Stimulated activated CD8-positive, alpha-beta memory T cell treated with anti-CD3 and anti-CD28 coated beads, Interleukin-7, amount 100 ng/mL, for 24 hours (primary cell): Measurements from ENCODE around the gene NLK.
"Not testable (repeated sequence)": the region's sequence is repeated elsewhere in the genome, so short reads cannot be mapped to it uniquely, and the experiment has no call there.

Experiments used
- DNase-seq: peaks from one replicate; pipeline ENCODE4 v3.0.0-alpha.2; 2020; ENCODE audit warnings: low read depth

The NLK gene

DNA sequence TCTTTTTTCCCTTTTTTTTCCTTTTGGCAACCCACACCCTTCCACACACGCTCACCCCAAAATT is at the start of gene NLK:
TSS of gene NLK (plus strand) at position 21 of the 64 bp plus-strand sequence. CDS start 197 bp downstream, outside the sequence.
- no peak for DNase-seq

DNA sequence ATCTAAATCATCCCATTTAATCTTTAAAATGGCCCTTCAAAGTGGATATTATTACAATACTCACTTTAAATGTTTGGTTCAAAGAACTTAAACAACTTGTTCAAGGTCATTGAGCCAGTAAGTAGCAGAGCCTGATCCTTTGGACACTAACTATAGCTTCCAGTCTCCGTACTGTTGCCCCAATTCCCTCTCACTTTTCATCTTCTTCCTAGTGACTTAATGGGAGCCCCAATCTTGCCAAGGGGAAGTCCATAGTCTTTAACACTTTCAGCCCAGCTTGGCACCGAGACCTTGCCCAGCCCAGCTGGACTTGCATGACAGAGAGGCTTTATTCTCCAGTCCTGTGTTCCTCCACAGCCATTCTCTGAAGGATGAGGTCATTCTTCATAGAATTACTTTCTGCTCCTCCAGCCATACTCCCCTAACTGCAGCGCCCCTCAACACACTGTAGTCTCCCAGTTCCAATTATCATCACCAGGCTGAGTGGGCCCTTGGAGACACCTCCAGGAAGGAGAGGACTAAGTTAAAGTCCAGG is 49.2 kb upstream of the NLK start:
- no peak for DNase-seq

DNA sequence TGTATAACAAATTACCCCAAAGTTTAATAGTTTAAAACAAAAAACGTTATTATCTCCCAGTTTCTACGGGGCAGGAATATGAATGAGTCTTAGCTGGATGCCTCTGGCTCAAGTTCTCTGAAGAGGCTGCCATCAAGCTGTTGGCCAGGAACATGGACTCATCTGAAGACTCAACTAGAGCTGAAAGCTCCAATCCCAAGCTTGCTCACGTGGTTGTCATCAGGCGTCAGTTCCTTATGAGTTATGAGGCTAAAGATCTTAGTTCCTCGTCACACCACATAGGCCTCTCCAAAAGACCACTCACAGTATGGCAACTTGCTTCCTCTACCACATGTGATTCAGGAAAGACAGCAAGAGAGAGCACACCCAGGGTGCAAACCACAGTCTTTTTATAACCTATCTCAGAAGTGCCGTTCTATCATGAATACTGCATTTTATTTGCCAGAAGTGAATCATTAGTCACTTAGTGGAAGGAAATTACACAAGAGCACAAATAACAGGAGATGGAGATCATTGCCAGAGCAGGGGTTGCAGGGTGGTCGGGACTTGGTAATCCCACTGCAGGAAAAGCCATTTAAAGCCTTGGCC is 48.7 kb upstream of the NLK start:
- DNase-seq: no peak

DNA sequence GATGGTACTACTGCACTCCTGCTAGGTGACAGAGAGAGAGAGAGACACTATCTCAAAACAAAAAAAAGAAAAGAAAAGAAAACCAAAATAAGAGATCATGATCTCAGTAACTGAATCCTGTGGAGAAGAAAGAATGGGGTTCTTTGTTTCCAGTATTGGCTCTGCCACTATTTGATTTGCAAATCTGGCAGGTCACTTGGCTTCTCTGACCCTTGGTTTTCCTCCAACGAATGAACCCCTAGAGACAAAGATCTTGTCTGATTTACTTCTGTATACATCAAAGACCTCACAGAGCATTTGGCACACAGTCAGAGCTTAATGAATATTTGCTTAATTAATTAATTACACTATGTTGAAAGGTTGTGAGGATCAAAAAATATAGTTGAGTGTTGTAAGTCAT is 47.9 kb upstream of the NLK start:
- DNase-seq: no peak

DNA sequence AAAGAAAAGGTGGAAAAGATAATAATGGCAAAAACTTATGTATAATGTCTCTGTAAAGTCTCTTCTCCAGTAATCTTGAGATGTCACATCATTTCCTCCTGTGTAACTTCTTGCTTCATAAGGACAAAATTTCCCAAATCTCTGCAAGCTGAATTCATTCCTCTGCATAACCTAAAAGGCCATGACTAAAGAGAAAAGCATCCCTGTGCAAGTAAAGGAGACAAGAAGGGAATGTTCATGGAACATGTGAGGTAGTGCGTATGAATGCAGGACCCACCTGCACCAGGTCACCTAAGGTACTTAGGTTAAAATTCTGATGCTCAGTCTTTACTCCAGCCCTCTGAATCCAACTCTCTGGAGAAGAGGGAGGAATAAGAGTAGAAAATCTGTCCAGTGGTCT is 46.9 kb upstream of the NLK start:
- no peak for DNase-seq

DNA sequence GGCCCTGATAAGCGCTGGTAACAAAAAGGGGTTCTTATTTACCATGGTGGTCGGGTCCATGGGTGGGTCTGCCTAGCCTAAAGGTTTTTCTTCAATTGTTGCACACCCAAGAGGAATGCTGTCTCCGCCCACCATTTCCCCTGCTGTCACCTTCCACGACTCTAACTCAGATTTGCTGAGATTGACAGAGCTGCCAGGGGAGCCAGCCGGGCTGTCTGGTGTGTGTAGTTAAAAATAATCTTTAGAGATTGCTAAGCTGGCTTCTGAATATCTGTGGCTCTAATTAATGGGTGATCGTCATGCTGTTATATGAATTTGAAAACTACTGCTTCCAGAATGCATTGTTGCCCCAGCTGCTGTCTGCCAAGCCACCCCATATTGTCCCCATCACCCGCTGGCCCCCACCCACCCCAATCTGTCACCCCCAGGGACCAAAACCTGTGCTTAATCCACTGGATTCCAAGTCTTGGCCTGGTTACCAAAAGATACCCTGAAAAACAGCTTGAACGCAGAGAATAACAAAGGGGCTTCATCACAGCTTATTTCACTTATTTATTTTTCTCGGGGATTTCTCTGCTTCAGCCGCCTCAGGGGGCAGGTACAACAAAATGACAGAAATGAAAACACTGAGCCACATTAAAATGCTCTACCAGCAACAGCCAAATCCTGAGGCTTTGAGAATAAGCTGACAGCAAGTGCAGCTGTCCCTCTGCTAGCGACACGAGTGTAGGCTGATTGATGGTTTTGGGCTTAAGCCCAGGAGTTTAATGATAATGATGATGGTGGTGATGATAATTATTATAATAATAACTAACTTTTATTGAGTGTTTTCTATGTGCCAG is 46.1 kb upstream of the NLK start:
- DNase-seq: no peak

DNA sequence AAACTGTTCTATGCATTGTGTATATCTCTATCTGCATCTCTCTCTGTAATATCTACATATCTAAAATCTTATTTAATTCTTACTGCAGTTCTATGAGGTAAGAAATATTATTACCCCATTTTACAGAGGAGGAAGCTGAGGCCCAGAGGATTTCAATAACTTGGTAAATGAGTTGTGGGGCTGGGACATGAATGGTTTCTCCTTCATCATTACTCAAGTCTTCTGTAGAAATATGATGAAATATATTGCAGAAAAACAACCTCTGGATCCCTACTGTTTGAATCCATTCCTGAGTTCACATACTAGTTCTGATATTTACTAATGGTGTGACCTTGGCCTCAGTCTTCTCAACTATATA is 45.5 kb upstream of the NLK start:
- no peak for DNase-seq

DNA sequence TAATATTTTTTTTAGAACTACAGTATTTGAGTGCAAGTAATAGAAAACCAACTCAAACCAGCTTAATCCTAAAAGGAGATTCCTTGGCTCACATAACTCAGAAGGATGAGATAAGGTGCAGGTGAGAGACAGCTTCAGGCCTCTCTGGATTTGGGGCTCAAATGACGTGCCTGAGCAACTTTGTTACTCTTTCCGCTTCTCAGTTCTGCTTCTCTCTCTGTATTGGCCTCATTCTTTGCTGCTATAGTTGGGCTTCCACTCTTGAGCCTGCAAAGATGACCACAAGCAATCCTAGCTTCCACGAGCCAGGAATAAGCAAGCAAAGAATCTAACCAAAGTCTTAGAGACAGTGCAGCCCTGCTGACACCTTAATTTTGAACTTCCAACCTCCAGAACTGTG is 45.0 kb upstream of the NLK start:
- DNase-seq: no peak

DNA sequence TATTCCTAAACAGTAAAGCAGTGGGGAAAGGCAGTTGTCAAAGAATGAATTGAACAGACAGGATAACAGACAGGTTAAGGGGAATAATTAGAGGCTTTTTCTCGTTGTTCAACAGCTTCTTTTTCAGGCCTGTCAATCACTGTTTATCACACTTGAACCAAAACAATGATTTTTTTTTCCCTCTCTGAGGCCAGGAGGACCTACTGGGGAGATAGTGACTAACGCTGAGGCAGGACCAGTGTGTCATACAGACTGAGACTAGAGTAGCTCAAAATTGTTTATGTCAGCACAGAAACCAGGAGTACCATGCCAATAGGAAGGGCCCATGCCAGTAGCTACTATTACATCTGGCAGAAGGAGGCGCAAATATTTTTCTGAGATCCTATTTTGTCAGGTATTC is 41.3 kb upstream of the NLK start:
- no peak for DNase-seq

DNA sequence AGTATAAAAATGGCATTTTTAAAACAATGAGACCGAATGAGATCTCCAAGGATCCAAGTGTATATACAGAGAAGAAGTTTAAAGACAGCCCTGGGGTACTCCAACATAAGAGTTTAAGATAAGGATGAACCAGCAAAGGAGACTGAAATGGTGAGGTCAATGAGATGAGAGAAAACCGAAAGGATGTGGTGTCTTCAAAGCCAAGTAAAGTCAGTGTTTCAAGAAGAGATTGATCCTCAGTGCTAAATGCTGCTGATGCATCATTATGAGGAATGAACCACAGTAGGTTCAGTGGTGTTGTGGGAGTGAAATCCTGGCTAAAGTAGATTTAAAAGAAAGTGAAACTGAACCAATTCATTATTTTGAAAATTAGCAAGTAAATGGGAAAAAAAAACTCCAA is 38.1 kb upstream of the NLK start:
- DNase-seq: no peak

DNA sequence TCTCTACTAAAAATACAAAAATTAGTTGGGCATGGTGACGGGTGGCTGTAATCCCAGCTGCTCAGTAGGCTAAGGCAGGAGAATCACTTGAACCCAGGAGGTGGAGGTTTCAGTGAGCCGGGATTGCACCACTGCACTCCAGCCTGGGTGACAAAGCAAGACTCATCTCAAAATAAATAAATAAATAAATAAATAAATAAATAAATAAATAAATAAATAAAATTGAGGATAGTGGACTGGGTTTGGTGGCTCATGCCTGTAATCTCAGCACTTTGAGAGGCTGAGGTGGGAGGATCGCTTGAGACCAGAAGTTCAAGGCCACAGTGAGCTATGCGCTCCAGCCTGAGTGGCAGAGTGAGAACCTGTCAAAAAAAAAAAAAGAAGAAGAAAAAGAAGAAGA is 34.6 kb upstream of the NLK start:
- not testable (repeated sequence) for DNase-seq

DNA sequence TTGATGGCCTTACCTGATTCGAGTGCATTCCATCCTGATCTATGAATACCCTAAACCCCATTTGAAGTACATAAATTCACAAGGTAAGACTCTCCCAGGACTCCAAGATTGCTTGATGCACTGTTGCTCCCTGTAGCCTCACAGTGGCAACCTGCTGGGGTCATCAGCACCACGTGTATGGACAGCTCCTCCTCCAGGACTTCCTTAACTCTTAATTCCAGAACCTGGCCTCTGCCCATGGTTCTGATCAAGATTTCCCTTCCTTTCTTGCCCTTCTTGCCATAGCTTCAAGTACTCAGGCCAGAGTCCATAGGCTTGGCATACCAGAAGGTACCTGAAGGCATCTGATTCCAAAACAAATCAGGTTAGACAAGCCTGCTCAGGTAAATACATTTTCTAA is 34.0 kb upstream of the NLK start:
- no peak for DNase-seq

DNA sequence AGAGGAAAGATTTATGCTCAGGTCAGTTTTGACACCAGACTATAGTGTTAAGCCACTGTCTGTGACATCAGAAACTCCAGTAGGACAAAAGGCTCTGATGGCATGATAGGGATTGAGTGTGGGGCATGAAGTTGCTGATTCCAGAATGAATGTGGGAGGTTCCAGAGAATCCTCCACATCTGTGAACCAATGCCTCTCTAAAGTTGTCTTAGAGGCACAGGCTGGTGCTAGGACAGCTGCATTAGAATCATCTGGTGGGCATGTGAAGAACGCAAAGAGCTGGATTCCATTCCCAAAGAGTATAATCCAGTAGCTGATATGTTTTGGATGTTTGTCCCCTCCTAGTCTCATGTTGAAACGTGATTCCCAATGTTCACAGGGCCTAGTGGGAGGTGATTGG is 32.1 kb upstream of the NLK start:
- no peak for DNase-seq

DNA sequence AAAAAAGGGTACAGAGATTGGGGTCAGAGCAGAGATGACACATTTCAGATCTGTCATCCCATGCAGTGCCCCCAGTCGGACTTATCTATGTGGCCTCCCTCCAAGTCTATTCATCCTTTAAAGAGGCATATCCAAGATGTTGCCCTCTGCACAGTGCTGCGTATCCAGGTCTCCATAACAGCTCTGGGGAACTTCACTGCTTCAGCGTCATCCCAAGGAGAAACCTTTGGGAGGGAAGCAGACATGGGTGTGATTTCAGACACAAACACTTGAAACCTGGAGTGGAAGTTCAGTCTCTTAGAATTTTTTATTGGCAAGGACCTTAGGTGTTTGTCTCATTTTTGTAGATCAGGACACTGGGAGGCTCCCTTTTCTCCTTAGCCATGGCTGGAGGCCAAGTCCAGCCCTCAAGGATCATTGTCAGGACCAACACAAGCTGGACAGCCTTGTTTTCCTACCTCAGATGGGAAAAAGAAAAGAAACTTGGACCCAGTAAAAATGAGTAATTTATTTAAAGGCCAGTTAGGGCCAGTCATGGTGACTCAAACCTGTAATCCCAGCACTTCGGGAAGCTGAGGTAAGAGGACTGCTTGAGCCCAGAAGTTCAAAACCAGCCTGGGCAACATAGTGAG is 23.9 kb upstream of the NLK start:
- DNase-seq: no peak

DNA sequence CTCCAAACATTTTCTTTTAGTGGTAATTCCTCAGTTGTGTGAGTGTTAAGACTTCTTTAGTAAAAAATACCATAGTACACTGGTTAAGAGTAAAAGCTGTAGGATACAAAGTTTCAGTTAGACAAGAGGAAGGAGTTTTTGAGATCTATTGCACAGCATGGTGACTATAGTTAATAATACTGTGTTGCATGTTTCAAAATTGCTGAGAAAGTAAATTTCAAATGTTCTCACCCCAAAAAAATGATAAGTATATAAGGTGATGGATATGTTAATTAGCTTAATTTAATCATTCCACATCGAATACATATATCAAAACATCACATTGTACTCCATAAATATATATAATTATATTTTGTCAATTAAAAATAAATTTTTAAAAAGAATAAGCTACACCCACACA is 22.0 kb upstream of the NLK start:
- DNase-seq: no peak

DNA sequence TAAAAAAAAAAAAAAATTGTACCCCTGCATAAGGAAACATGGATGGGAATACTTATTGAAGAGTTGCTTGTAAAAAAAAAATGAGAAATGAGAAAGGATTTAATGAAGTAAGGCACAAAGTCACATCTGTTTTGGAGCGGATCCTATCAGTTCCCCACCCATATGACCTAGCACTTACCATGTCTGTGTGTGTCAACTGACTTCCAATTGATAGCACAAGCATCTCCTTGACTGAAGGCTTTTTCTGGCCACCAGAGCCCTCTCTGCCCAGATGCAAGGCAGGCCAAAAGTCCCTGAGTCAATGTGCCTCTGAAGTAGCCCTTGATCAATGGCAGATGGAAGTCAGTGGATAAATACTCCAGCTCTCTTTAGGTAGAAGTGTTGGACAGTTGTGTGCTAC is 13.4 kb upstream of the NLK start:
- no peak for DNase-seq

DNA sequence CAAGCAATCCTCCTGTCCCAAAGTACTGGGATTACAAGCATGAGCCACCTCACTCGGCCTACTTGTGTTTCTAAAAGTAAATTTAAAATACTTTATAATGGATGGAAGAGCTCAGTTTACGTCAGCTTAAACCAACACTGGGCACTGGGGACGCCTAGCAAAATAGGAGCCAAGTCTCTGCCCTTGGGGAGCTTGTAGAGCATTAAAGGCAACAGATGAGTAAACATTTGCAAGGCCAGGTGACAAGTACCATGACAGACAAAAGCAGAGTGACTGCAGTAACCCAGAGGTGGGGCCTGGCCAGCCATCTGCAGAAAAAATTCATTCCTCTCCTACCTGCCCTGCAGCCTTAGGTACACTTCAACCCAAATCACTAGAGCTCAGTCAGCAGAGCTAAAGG is 12.1 kb upstream of the NLK start:
- no peak for DNase-seq

DNA sequence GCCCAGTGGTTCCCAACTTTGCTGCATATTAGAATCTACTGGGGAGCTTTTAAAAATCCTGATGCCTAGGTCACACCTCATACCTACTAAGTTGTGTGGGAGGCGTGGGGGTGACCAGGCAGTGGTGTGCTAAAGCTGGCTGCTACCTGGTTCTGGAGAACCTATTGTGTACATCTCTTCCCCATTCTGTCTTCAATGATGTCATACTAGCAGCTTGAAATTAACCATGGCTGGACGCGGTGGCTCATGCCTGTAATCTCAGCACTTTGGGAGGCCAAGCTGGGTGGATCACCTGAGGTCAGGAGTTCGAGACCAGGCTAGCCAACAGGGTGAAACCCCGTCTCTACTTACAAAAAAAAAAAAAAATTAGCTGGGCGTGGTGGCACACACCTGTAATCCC is 11.3 kb upstream of the NLK start:
- DNase-seq: no peak

DNA sequence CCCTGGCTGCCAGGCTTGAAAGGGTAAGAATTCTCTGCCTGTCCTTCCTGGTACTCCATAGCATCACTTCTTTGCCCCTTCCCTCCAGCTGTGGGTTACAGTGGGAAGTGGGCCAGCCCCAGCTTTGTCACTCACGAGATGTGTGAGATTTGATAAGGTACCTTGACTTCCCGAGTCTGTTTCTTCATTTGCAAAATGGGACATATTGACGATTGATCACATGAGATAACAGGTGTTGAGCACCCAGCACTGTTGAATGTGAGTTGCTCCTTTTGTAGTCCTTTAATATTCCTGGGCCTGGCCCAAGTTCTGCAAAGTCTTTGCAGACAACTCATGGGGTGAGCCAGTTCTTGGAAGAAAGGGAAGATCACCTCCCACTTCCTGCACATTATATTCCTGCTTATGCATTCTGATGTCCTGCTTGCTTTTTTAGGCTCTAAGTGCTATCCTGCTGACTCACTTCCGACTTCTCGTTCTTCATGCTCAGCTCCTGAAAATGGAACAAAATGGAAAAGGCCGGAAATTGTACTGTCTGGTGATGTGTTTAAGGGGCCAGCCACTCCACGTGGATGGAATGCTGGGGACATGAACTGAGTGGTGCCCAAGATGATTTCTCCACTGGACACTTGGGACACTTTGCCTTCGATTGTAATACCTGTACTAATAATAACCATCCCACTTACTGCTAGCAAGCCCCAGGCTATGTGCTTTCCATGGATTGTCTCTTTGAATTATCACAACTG is 8.3 kb upstream of the NLK start:
- no peak for DNase-seq

DNA sequence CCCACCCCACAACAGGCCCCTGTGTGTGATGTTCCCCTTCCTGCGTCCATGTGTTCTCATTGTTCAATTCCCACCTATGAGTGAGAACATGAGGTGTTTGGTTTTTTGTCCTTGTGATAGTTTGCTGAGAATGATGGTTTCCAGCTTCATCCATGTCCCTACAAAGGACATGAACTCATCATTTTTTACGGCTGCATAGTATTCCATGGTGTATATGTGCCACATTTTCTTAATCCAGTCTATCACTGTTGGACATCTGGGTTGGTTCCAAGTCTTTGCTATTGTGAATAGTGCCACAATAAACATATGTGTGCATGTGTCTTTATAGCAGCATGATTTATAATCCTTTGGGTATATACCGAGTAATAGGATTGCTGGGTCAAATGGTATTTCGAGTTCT is 7.0 kb upstream of the NLK start:
- not testable (repeated sequence) for DNase-seq

DNA sequence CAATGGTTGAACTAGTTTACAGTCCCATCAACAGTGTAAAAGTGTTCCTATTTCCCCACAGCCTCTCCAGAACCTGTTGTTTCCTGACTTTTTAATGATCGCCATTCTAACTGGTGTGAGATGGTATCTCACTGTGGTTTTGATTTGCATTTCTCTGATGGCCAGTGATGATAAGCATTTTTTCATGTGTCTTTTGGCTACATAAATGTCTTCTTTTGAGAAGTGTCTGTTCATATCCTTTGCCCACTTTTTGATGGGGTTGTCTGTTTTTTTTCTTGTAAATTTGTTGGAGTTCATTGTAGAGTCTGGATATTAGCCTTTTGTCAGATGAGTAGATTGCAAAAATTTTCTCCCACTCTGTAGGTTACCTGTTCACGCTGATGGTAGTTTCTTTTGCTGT is 6.6 kb upstream of the NLK start:
- DNase-seq: not testable (repeated sequence)

DNA sequence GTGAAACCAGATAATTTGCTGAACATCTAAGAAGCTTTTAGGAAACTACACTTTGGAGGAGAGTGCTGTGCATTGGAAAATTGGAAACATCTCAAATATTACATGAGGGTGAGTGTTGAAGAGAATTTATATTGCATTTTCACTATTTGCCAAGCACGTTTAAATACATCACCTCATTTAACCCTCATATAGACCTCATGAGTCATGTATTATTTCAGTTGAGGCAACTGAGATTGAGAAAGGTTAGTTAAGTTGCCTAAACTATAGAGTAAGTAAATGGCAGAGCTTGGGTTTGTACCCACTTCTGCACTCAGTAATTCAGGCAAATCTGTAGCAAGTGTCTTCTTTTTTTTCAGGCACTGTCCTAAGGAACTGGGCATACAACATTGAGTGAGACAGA is 3.7 kb upstream of the NLK start:
- DNase-seq: no peak

DNA sequence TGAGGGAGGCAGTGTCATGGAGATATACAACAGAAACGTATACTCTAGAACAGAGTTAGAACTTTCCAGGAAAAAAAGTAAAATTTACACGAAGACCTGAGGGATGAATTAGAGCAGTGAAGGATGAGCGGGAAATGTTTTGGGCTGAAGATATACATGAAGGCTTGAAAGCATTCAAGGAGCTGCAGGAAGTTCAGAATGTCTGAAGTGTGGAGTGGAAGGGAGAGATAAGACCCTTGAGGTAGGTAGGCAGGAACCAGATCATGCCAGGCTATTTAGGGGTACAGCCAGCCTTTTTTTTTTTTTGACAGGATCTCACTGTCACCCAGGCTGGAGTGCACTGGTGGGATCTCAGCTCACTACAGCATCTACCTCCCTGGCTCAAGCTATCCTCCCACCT is 3.2 kb upstream of the NLK start:
- no peak for DNase-seq
